Measurements from ENCODE around the gene BAIAP2. TPM values are rescaled to one million over a fixed set of nuclear protein-coding genes. Genes with fewer than 3 reads are reported as not detected.

Gene BAIAP2
- total and polyA plus RNA-seq, 2 of the 13 experiments (the other 11 are each of a cell fraction or from before 2014, with no cell fraction given), result 22.5 to 24.0 TPM

DNA sequence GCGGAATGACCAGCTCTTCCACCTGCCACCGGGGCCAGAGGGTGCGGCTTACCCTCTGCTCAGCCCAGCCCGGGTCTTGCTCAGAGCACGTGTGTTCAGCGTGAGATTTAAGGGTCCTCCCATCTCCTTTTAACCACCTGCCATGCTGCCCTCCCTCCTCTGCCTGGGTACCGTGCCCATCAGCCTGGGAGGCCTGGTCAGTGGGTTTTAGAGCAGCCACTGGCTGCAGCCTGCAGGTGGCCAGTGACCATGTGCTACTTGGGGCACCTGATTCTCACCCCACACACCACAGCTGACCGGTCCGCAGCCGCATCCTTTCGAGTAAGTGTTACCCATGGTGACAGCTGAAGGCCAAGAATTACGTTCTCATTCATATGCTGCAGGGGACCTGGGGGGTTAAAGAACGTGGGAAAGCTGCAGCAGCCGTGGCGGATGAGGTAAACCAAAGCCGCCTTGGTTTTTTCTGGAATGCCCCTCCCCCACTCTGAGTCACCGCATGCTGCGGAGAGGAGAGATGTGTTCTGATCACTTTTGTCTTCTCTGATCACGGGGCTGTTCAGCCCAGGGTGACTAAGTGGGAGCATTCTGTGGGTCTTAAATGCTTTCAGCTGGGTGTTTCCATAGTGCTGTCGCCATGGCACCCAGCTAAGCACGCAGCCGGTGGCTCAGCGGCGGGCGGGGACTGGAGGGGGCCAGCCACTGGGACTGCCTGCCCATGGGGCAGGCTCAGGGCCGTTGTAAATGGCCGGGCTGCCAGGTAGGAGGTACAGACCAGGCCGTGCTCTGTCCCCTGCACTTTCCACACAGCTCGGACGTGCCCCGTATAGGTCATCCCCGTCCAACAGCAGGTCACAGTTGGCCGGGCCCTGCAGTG is 59.8 kb downstream of the BAIAP2 start (continued):
- TF ChIP-seq YY1 (IDR thresholded peaks at IDR 0.05; ENCODE audit: insufficient read depth, insufficient replicate concordance, low read depth, low read length) (peak; percentile 18), MAFF (IDR thresholded peaks at IDR 0.05; ENCODE audit: low read depth, low read length) (0 out of 2 replicates have a peak, but pooled peaks have one; percentile 1), ZKSCAN5 (CRISPR knock-in tag; IDR thresholded peaks at IDR 0.05) (no peak), RBM39 (IDR thresholded peaks at IDR 0.05; ENCODE audit: low read depth, low read length, poor library complexity, severe bottlenecking) (peak; percentile 25), NCOR1 (IDR thresholded peaks at IDR 0.05; ENCODE audit: borderline replicate concordance, low read length) (no peak; the same call in 1 of the 2 replicates), U2AF1 (optimal IDR thresholded peaks at IDR 0.05; ENCODE audit: low read depth, low read length) (peak; percentile 58), PRMT3 (CRISPR knock-in tag; IDR thresholded peaks at IDR 0.05; ENCODE audit: borderline replicate concordance, low read depth) (no peak), ISX (CRISPR knock-in tag; conservative IDR thresholded peaks at IDR 0.05) (no peak), ETV5 (CRISPR knock-in tag; IDR thresholded peaks at IDR 0.05; ENCODE audit: borderline replicate concordance) (peak; percentile 15; the same call in 1 of the 2 replicates), DNMT1 (CRISPR knock-in tag; IDR thresholded peaks at IDR 0.05) (0 out of 2 replicates have a peak, but pooled peaks have one; percentile 42), RNF219 (CRISPR knock-in tag; IDR thresholded peaks at IDR 0.05) (no peak), U2AF2 (IDR thresholded peaks at IDR 0.05; ENCODE audit: low read depth, low read length) (peak; percentile 92; the same call in 1 of the 2 replicates), ZNF644 (CRISPR knock-in tag; IDR thresholded peaks at IDR 0.05; ENCODE audit: low read depth) (no peak), XRCC5 (optimal IDR thresholded peaks at IDR 0.05; ENCODE audit: low read length) (peak; percentile 33), NFKB2 (CRISPR knock-in tag; IDR thresholded peaks at IDR 0.05; ENCODE audit: borderline replicate concordance) (no peak), SPEN (CRISPR knock-in tag; IDR thresholded peaks at IDR 0.05; ENCODE audit: low read depth) (0 out of 2 replicates have a peak, but pooled peaks have one; percentile 23), HNRNPL (IDR thresholded peaks at IDR 0.05; ENCODE audit: low read depth, low read length) (0 out of 2 replicates have a peak, but pooled peaks have one; percentile 20), MBD4 (IDR thresholded peaks at IDR 0.05; ENCODE audit: borderline replicate concordance, low read length) (no peak), ZNF234 (CRISPR knock-in tag; conservative IDR thresholded peaks at IDR 0.05) (no peak), GATAD2A (CRISPR knock-in tag; IDR thresholded peaks at IDR 0.05) (peak; percentile 41; the same call in 1 of the 2 replicates), RXRA (CRISPR knock-in tag; IDR thresholded peaks at IDR 0.05) (peak; percentile 18; the same call in 1 of the 2 replicates)
- TF ChIP-seq, protein P1, sequence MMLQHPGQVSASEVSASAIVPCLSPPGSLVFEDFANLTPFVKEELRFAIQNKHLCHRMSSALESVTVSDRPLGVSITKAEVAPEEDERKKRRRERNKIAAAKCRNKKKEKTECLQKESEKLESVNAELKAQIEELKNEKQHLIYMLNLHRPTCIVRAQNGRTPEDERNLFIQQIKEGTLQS (CRISPR knock-in tag; IDR thresholded peaks at IDR 0.05), result 0 out of 2 replicates have a peak, but pooled peaks have one; percentile 40
- TF ChIP-seq, protein P2, sequence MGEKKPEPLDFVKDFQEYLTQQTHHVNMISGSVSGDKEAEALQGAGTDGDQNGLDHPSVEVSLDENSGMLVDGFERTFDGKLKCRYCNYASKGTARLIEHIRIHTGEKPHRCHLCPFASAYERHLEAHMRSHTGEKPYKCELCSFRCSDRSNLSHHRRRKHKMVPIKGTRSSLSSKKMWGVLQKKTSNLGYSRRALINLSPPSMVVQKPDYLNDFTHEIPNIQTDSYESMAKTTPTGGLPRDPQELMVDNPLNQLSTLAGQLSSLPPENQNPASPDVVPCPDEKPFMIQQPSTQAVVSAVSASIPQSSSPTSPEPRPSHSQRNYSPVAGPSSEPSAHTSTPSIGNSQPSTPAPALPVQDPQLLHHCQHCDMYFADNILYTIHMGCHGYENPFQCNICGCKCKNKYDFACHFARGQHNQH (CRISPR knock-in tag; IDR thresholded peaks at IDR 0.05), result peak; percentile 46; the same call in 1 of the 2 replicates
- TF ChIP-seq, protein P3, sequence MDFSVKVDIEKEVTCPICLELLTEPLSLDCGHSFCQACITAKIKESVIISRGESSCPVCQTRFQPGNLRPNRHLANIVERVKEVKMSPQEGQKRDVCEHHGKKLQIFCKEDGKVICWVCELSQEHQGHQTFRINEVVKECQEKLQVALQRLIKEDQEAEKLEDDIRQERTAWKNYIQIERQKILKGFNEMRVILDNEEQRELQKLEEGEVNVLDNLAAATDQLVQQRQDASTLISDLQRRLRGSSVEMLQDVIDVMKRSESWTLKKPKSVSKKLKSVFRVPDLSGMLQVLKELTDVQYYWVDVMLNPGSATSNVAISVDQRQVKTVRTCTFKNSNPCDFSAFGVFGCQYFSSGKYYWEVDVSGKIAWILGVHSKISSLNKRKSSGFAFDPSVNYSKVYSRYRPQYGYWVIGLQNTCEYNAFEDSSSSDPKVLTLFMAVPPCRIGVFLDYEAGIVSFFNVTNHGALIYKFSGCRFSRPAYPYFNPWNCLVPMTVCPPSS (IDR thresholded peaks at IDR 0.05), result no peak
- TF ChIP-seq, protein P4, sequence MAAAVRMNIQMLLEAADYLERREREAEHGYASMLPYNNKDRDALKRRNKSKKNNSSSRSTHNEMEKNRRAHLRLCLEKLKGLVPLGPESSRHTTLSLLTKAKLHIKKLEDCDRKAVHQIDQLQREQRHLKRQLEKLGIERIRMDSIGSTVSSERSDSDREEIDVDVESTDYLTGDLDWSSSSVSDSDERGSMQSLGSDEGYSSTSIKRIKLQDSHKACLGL (CRISPR knock-in tag; IDR thresholded peaks at IDR 0.05), result peak; percentile 40; the same call in 1 of the 2 replicates
